ENCODE measurements around the gene CDC14A.

CDC14A gene

GRCh38 chr1:100543640-100544039 lies 191.3 kb downstream of the CDC14A start:
- peak; percentile 10 for DNase-seq

GRCh38 chr1:100544791-100545190 lies 192.5 kb downstream of the CDC14A start:
- no peak for DNase-seq

- no peak for DNase-seq
Observed at GRCh38 chr1:100545855-100546254, 193.5 kb downstream of the CDC14A start.

GRCh38 chr1:100552031-100552430 lies 199.7 kb downstream of the CDC14A start:
- DNase-seq = no peak

- DNase-seq = no peak
Observed at GRCh38 chr1:100552922-100553321, 200.6 kb downstream of the CDC14A start.

GRCh38 chr1:100556181-100556580 lies 203.9 kb downstream of the CDC14A start:
- no peak for DNase-seq

GRCh38 chr1:100556925-100557605 lies 204.8 kb downstream of the CDC14A start:
- DNase-seq = no peak

GRCh38 chr1:100557606-100557953 lies 205.3 kb downstream of the CDC14A start:
- no peak for DNase-seq

- no peak for DNase-seq
Observed at GRCh38 chr1:100565533-100565932, 213.2 kb downstream of the CDC14A start.

- DNase-seq = no peak
Observed at GRCh38 chr1:100565937-100566699, 213.8 kb downstream of the CDC14A start.

- no peak for DNase-seq
Observed at GRCh38 chr1:100567062-100567461, 214.8 kb downstream of the CDC14A start.
